WTC11 (cell line): Measurements from ENCODE around the gene ACY1.

Experiments used
- CTCF ChIP-seq: fragments of 200-600 bp; IDR thresholded peaks from 2 replicates; pipeline ENCODE4 v1.8.0; 2022; ENCODE audit warnings: antibody characterized with exemption
- ESRRA ChIP-seq: sonication (generic); formaldehyde crosslinking; IDR thresholded peaks from 2 replicates; pipeline ENCODE4 v1.8.1; 2022; ENCODE audit warnings: mild to moderate bottlenecking, missing genetic modification reagents, borderline replicate concordance
- FOXP1 ChIP-seq: sonication (generic); formaldehyde crosslinking; IDR thresholded peaks from 2 replicates; pipeline ENCODE4 v1.8.0; 2022; ENCODE audit warnings: missing genetic modification reagents, mild to moderate bottlenecking, moderate library complexity, borderline replicate concordance
- HMGA2 ChIP-seq: fragments of 250-450 bp; sonication (Bioruptor Pico); IDR thresholded peaks from 2 replicates; pipeline ENCODE4 v1.4.0; 2021; ENCODE audit warnings: mild to moderate bottlenecking, moderate library complexity
- MAX ChIP-seq: sonication (generic); formaldehyde crosslinking; IDR thresholded peaks from 2 replicates; pipeline ENCODE4 v1.8.0; 2022; ENCODE audit warnings: mild to moderate bottlenecking, missing genetic modification reagents
- NR2C2 ChIP-seq: sonication (generic); formaldehyde crosslinking; IDR thresholded peaks from 2 replicates; pipeline ENCODE4 v1.8.0; 2022; ENCODE audit warnings: mild to moderate bottlenecking, missing genetic modification reagents

- no peak for TF ChIP-seq CTCF
- TF ChIP-seq HMGA2 (CRISPR knock-in tag): no peak
- TF ChIP-seq FOXP1: no peak
- no peak for TF ChIP-seq NR2C2 (CRISPR knock-in tag)
- TF ChIP-seq MAX: no peak
- no peak for TF ChIP-seq ESRRA
Measured at GRCh38 chr3:52023101-52023770, 39.9 kb downstream of the ACY1 start.
